Measurements from ENCODE around the gene BCL2L11.
"Not testable (repeated sequence)": the region's sequence is repeated elsewhere in the genome, so short reads cannot be mapped to it uniquely, and the experiment has no call there.

BCL2L11 gene

GRCh38 chr2:111120253-111121027 lies at the start of gene BCL2L11:
BCL2L11 (plus strand) TSS chr2:111120914; CDS start chr2:111123746, 2,832 bp downstream.
- peak; percentile 67 to 70 for DNase-seq (ENCODE audit: low read depth in 2 of 2)

GRCh38 chr2:111071600-111072171 lies 49.0 kb upstream of the BCL2L11 start:
- peak in 1 of 2 experiments; percentile 1 for DNase-seq (ENCODE audit: low read depth in 2 of 2)

GRCh38 chr2:111072220-111072871 lies 48.4 kb upstream of the BCL2L11 start:
- peak; percentile 45 to 52 for DNase-seq (ENCODE audit: low read depth in 2 of 2)

GRCh38 chr2:111082659-111083058 lies 38.1 kb upstream of the BCL2L11 start:
- not testable (repeated sequence) for DNase-seq (ENCODE audit: low read depth in 2 of 2)

GRCh38 chr2:111091811-111092211 lies 28.9 kb upstream of the BCL2L11 start:
- DNase-seq (ENCODE audit: low read depth in 2 of 2): no peak

- DNase-seq (ENCODE audit: low read depth in 2 of 2): no peak
These were observed 26.0 kb upstream of the BCL2L11 start for GRCh38 chr2:111094691-111095090.

- no peak for DNase-seq (ENCODE audit: low read depth in 2 of 2)
These were observed 25.3 kb upstream of the BCL2L11 start for GRCh38 chr2:111095434-111095833.

GRCh38 chr2:111099402-111099801 lies 21.3 kb upstream of the BCL2L11 start:
- DNase-seq (ENCODE audit: low read depth in 2 of 2): no peak

- no peak for DNase-seq (ENCODE audit: low read depth in 2 of 2)
These were observed 20.5 kb upstream of the BCL2L11 start for GRCh38 chr2:111100087-111100764.

GRCh38 chr2:111100765-111101162 lies 19.9 kb upstream of the BCL2L11 start:
- no peak for DNase-seq (ENCODE audit: low read depth in 2 of 2)

- no peak for DNase-seq (ENCODE audit: low read depth in 2 of 2)
These were observed 19.1 kb upstream of the BCL2L11 start for GRCh38 chr2:111101592-111101991.

GRCh38 chr2:111102216-111102615 lies 18.5 kb upstream of the BCL2L11 start:
- no peak for DNase-seq (ENCODE audit: low read depth in 2 of 2)

GRCh38 chr2:111105926-111106325 lies 14.8 kb upstream of the BCL2L11 start:
- no peak for DNase-seq (ENCODE audit: low read depth in 2 of 2)

- DNase-seq (ENCODE audit: low read depth in 2 of 2): no peak
These were observed 14.0 kb upstream of the BCL2L11 start for GRCh38 chr2:111106706-111107105.

- no peak for DNase-seq (ENCODE audit: low read depth in 2 of 2)
These were observed 11.9 kb upstream of the BCL2L11 start for GRCh38 chr2:111108745-111109271.

GRCh38 chr2:111111101-111111755 lies 9.5 kb upstream of the BCL2L11 start:
- no peak for DNase-seq (ENCODE audit: low read depth in 2 of 2)

- DNase-seq (ENCODE audit: low read depth in 2 of 2): no peak
These were observed 6.9 kb upstream of the BCL2L11 start for GRCh38 chr2:111113838-111114237.

- DNase-seq (ENCODE audit: low read depth in 2 of 2): no peak
These were observed 4.5 kb upstream of the BCL2L11 start for GRCh38 chr2:111116011-111116746.

- no peak for DNase-seq (ENCODE audit: low read depth in 2 of 2)
These were observed 3.7 kb upstream of the BCL2L11 start for GRCh38 chr2:111116843-111117597.
